ENCODE data around the gene HMBS.

HMBS gene

DNA sequence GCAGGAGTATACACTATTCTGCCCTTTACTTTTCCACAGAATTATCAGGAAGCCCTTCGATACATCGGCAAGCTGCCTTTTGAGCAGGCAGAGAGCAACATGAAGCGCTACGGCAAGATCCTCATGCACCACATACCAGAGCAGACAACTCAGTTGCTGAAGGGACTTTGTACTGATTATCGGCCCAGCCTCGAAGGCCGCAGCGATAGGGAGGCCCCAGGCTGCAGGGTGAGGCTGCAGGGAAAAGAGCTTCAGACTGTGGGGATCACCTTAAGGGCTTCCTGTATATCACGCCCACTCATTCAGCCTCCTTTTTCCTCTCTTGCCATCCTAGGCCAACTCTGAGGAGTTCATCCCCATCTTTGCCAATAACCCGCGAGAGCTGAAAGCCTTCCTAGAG lies 6.8 kb upstream of the HMBS start:
- DNase-seq: no peak

DNA sequence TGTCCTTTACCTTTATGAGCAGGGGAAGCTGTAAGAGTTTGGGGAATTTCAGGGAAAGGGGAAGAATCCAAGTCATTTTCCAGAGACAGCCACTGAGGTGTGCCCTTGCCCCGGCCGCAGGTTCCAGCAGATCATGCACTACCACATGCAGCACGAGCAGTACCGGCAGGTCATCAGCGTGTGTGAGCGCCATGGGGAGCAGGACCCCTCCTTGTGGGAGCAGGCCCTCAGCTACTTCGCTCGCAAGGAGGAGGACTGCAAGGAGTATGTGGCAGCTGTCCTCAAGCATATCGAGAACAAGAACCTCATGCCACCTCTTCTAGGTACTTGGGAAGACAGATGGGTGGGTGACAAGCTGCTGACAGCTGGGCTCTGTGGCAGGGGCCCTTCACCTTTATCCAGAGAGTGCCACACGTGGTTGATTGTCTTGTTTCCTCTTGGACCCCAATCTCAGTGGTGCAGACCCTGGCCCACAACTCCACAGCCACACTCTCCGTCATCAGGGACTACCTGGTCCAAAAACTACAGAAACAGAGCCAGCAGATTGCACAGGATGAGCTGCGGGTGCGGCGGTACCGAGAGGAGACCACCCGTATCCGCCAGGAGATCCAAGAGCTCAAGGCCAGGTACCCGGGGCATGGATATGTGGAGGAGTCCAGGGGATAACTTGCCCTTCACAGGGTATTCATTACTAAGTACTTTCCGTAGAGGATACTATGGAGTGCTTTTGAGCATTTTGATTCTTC lies 5.8 kb upstream of the HMBS start:
- DNase-seq: no peak

DNA sequence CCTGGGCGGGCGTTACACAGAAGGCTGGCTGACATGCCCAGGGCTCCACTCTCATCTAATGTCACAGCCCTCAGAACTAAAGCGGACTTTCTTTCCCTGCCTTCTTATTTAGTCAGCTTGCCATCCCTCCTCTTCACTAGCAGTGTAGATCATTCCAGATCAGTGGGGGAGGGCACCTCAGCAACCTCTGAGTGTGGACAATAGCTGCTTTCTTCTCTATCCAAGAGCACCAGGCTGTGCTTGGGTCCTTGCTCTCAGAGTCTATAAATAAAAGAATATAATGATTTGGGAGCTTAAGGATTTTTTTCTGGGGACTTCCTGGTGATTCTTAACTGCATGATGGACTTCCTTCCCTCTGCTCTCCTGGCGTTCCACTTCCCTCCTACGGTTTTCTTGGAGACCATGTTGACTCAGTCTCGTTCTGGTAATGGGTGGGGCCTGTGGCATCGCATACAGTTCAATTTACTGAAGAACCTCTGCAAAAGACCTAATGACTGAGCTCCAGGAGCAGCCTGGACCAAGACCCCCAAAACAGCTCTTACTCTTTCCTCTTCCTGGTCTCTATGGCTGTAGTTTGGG lies 2.9 kb upstream of the HMBS start:
- no peak for DNase-seq

DNA sequence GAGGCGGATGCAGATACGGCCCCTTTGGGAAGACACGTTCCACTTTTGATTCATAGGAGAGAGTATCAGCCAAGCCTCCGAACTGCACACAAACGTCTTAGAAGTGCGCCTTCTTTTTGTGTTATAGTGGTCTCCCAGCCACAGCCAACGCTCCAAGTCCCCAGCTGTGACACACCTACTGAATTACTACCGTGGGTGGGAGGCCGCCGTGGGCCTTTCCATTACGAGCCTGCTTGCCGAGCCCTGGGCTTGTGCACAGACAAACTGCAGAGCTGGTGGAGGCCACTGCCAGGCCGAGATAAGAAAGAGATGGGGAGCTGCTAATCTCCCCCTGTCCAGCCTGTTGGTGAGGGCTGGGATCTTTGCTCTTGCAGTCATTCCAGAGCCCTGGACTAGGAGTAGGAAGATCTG lies 761 bp downstream of the HMBS start:
- no peak for DNase-seq

DNA sequence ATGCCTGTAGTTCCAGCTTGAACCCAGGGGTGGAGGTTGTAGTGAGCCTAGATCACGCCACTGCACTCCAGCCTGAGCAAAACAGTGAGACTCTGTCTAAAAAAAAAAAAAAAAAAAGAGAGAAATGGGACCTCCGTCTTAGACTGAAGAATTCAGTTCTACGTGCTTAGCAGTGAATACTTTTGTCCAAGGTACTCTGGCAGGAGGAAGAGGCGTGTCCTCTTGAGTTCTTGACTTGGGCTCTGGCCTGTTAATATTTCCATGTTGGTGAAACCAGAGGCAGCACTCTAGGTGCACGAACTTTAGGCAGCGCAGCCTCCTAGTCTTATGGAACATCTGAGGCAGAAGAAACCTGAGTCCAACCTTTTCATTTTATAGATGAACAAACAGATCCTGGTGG lies 2.4 kb downstream of the HMBS start:
- DNase-seq: no peak

DNA sequence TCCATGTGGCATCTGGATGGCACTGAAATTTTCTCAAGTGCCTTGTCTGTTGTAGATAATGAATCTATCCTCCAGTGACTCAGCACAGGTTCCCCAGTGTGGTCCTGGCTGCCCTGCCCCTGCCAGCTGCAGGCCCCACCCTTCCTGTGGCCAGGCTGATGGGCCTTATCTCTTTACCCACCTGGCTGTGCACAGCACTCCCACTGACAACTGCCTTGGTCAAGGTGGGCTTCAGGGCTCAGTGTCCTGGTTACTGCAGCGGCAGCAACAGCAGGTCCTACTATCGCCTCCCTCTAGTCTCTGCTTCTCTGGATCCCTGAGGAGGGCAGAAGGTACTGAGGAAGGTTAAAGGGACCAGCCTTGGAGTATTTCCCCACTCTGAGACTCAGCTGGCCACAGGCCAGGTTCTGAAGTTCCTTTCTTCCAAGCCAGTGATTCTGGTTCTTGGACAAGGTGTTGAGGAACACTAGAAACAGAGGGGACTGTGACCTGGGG lies 3.1 kb downstream of the HMBS start:
- DNase-seq: no peak

DNA sequence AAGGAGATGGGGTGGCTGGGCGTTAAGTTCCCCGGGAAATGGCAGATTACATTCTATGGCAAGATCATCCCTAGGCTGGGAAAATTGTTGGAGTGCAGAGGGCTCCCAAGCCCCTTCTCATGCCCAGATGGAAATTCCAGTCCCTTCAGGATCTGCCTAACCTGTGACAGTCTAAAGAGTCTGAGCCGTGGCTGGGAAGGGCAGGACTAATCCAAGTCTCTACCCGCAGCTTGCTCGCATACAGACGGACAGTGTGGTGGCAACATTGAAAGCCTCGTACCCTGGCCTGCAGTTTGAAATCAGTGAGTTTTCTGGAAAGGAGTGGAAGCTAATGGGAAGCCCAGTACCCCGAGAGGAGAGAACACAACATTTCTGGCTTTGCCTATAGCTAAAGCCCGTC lies 3.7 kb downstream of the HMBS start:
- DNase-seq: no peak

DNA sequence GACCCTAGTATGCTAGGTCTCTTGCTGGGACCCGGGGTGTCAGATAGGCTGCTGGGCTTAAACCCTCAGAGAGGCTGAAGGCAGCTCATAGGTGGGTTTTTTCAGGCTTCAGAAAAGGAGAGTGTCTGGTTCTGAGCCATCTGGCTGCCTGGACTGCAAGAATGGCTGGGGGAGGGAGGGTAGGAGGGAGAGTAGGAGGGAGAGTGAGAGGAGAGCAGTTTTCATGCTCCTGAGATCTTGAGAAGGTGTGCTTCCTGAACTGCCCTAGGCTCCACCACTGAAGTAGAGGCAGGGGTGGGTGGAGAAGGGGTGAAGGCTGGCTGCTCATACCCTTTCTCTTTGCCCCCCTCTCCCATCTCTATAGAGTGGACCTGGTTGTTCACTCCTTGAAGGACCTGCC lies 4.6 kb downstream of the HMBS start:
- DNase-seq: no peak

DNA sequence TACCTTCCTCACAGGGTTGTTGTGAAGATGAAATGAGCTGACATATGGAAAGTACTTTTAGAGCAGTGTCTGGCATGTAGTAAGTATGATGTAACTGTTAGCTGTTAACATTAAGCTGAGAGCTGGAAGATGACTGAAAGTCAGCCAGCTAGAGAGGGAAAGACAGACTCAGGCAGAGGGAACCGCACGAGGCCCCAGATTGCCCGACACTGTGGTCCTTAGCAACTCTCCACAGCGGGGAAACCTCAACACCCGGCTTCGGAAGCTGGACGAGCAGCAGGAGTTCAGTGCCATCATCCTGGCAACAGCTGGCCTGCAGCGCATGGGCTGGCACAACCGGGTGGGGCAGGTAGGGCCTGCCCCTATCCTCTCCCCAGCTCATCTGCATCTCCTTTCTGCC lies 6.5 kb downstream of the HMBS start:
- DNase-seq: no peak

DNA sequence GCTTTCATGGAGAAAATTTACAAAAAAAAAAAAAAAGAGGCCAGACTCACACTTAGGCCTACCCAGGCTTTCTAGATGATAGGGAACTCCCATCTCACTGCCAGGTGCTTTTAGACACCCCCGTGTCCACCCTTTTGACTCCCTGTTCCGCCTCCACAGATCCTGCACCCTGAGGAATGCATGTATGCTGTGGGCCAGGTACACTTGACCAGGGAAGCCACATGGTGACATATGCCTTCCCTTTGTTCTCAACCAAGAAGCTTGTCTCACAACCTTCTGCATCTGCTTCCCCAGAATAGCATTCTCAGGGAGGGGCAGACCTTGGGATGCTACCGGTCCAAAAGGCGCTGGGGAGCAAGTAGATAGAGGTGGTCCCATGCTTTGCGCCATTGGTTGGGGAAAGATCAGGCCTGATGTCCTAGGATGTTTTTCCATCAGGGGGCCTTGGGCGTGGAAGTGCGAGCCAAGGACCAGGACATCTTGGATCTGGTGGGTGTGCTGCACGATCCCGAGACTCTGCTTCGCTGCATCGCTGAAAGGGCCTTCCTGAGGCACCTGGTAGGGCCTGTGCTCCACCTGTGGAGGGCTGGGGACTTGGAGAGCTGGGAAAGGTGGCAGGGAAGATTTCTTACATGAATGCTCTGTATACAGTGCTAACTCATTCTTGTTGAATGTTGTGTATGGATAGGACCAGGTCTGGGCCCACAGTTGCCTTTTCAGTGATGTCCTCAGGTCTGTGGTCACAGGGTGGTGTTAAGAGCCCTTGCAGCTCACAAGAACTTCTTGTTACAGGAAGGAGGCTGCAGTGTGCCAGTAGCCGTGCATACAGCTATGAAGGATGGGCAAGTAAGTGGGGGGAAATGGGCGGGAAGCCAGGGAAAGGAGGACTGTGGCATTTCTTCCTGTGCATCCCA lies 7.5 kb downstream of the HMBS start:
- DNase-seq: no peak

DNA sequence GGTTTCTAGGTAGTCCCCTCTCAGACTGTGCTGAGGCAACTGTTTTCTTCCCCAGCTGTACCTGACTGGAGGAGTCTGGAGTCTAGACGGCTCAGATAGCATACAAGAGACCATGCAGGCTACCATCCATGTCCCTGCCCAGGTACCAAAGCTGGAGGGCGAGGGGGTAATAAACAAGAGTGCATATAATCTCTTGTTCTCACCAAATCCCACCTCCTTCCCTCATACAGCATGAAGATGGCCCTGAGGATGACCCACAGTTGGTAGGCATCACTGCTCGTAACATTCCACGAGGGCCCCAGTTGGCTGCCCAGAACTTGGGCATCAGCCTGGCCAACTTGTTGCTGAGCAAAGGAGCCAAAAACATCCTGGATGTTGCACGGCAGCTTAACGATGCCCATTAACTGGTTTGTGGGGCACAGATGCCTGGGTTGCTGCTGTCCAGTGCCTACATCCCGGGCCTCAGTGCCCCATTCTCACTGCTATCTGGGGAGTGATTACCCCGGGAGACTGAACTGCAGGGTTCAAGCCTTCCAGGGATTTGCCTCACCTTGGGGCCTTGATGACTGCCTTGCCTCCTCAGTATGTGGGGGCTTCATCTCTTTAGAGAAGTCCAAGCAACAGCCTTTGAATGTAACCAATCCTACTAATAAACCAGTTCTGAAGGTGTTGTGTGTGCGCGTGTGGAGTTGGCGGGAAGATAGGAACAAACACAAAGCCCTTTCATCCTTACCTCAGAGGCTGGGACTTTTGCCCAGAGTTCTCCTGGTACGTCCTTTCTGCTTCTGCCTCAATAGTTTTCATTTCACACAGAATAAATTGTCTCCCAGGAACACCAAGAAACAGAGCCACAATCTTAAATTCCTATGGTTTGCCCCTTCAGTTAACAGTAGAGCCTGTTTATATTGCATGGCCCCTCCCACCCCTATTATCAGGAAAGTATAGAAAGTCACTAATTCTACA lies 8.5 kb downstream of the HMBS start:
- no peak for DNase-seq

DNA sequence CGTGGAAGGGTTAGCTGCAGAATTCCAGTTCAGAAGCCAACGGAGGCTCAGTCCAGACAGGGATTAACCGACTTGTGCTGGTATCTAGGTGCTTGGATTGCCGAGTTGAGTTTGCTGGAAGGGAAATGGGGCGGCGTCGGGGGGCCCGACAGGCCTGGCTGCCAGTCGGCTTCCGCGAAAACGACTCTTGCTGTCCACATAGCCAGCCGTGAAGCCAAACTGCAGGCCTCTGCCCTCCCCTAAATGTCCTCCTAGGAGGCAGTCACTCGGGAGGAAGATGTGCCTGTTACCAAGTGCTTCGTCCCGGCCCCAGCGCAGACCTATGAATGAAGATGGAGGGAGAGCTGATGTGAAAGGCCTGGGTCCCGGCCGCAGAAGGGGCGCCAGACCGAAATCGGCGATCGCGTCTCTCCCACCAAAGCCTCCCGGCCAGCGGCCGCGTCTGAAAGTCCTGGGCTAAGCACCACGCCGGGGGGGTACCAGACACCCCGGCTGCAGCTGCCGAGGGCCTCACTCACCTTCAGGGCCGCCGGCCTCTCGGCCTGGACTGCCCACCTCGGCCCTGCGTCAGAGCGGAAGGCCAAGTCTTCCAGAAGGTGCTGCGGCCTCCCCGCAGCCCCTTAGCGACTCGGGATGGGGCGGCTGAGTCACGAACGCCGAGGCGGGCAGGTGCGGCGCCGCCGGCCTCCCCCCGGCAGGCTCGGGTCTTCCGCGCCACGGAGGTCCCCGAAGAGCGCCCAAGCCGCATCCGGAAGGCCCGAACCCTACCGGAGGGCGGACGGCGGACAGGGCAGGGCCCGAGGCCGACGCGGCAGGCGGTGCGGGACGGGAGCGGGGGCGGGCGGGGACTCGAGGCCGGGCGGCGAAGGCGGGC lies 9.5 kb downstream of the HMBS start:
- peak in 1 of 4 experiments; percentile 51 for DNase-seq

DNA sequence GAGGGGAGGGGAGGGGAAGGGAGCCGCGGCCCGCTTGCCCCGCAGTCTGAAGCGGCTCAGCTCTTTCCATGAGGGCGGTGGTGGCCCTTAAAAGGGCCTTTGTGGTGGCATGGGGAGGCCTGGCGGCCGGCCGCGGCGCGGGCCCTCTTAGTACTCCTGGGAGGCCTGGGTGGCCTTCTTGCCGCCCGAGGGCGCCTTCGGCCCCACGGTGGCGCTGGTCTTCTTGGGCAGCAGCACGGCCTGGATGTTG lies 10.1 kb downstream of the HMBS start:
- peak in 2 of 4 experiments; percentile 43 to 58 for DNase-seq

DNA sequence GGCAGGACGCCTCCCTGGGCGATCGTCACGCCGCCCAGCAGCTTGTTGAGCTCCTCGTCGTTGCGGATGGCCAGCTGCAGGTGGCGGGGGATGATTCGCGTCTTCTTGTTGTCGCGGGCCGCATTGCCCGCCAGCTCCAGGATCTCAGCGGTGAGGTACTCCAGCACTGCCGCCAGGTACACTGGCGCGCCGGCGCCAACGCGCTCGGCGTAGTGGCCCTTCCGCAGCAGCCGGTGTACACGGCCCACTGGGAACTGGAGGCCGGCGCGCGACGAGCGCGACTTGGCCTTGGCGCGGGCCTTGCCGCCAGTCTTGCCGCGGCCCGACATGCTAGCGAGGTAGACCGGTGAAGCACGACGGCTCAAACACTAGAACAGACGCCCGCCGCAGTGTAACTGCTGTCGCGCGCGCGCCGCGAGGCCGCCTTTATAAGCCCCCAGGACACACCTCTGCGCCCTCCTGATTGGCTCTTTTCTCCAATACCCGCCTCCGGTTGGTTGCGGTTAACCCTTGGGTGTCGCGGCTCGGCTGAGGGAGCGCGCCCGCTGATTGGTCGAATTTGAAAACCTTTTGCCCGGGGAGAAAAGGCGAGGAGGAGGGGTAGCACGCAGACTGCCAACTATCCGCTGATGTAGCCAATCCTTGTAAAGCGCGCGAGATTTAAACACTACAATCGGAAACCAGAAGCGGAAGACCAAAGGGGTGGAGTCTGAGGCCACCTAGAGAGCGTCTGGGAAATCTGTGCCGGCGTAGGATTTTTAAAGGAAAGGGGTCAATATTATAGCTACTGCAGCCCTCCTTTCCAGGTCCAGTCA lies 10.6 kb downstream of the HMBS start:
- DNase-seq: peak; percentile 97 to 99 (median 98)

DNA sequence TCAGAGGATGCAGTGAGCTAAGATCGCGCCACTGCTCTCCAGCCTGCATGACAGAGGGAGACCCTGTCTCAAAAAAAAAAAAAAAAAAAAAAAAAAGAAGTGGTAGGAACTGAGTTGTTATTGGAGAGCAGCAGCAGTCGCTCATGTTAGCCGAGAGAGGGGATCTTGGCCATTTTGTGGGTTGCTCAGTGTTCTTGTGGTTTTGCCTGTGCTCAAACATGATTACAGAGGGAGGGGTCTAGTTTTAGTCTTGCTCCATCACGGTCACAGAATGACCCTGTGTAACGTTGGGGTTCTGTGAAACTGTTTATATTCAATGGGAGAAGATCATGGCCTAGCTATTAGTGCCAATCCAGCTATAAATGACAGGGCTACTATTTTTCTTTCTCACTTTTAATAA lies 15.0 kb downstream of the HMBS start:
- DNase-seq: no peak

DNA sequence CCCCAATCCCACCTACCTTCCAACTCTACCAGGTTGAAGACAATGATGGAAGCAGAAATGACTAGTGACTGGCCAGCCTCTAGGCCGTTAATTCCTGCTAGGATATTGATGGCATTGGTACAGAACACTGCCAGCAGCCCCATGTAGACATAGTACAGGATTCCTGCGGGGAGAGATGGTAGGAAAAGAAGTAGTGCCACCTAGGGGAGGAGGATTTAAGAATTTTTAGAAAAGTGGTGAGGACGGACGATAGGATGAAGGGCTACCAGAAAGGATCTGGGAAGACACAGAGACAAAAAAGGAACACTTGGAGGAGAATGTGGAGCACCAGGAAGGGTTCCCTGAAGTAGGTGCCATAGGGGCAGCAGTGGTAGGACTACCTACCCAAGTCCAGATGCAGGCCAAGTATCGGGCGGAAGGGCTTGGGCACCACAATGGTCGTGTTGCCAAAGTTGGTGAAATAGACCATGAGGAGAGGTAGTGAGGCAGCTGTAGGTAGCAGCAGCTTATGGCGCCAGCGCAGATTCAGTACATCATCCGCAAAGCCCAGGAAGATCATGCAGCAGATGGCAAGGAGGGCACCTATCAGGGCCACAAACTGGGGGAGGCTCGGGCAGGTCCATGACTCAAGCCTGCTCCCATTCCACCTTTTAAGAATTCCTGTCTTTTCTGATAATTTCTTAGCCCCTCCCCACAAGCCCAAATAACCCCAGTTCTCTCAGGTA lies 15.7 kb downstream of the HMBS start:
- DNase-seq: no peak

DNA sequence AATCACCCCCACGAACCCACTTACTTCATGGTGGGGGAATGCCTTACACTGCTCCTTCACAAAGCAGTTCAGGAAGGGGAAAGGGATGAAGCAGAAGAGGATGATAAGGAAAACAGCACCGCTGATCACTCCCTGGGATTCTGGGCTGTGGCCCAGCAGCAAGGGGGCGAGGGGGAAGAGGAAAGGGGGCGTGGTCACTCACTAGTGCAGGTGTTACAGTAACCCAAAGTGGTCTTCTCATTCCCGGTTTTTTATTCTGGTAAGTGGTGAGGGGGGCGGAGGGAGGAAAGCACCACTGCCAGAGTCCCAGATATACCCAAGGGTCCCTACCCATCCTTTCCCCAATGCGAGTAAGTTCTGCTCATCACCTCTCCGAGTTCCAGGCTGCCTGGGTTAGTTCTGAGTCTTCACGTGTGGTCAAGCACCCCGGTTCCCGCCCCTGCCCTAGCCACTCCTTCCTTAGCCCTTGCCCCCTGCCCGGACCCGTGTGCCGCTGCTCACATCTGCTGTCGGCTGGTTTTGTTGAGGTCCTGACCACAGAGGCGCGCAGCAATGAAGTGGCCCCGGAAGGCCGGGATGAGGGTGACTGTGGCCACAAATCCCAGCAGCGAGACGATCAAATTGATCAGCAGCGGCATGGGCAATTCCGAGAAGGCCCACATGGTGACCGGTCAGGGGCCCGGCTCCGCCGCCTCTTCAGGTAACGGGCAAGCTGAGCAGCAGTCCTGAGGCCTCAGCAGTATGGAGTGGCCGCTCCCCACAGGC lies 16.5 kb downstream of the HMBS start:
- DNase-seq: no peak

DNA sequence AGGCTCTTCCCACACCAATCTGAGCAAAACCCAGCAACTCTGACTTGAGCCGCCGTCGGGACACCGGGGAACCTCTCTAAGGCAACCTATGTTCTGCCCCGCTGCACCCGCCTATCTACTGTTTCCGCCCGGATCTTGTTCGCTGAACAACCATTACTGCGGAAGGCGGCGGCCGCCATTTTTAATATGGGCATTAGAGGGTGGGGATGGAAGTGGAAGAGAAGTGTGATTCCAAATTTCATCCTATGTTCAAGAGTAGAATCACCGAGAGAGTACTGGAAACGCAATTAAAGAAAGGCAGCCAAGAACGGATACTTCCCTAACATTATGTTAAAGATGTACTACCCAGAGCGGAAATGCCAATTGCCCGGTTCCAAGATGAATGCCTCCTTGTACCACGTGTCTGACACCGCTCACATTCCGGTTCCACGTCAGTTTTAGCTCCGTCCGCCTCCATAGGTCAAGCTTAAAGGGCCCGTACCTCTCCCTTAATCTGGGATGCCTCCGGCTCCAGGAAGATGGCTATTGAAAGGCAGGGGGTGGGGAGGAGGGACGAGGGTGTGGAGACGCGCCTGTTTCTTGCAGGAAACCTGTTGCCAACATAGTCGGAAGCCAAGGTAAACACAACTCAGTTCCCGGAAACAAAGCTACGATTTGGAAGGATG lies 17.2 kb downstream of the HMBS start, which contains the start of gene DPAGT1:
Gene DPAGT1, minus strand, starts transcription at position 95 of the 665 bp plus-strand sequence. CDS start 198 bp downstream, outside the sequence.
- peak; percentile 50 to 78 (median 64) for DNase-seq

All from activated naive CD4-positive, alpha-beta T cell (primary cell).